OCI-LY3 (cell line): Measurements from ENCODE around the gene MACROD1.

Experiments
- CTCF ChIP-seq: fragments of 200-600, 300-600 bp; sonication (generic); IDR thresholded peaks from 2 replicates; pipeline ENCODE4 v1.5.1; 2014; ENCODE audit warnings: antibody characterized with exemption, low read length, low read depth
- EZH2phosphoT487 ChIP-seq: fragments of 200-600 bp; shearing (Covaris generic); IDR thresholded peaks from 2 replicates; pipeline ENCODE4 v1.6.1; 2018; ENCODE audit warnings: antibody characterized with exemption, mixed run types, low read depth

- TF ChIP-seq CTCF: no peak
- TF ChIP-seq EZH2phosphoT487: no peak
Observed at GRCh38 chr11:64089027-64089360, 76.9 kb downstream of the MACROD1 start.
